KG1 (cell line): ENCODE data around the gene BHLHE23.

ENCODE experiments used
- DNase-seq: peaks from one replicate; lab custom pipeline; 2025; lab: John Stamatoyannopoulos, UW

BHLHE23 gene

GRCh38 chr20:63009045-63009961, 2.5 kb upstream of the BHLHE23 start:
- DNase-seq: peak; percentile 73

GRCh38 chr20:63008541-63009044, 1.8 kb upstream of the BHLHE23 start:
- no peak for DNase-seq

- no peak for DNase-seq
Measured at GRCh38 chr20:63007646-63008488, 1.1 kb upstream of the BHLHE23 start.

- no peak for DNase-seq
Measured at GRCh38 chr20:63007360-63007645, 539 bp upstream of the BHLHE23 start.

- no peak for DNase-seq
Measured at GRCh38 chr20:63005862-63006539, 763 bp downstream of the BHLHE23 start.

GRCh38 chr20:63005365-63005861, 1.4 kb downstream of the BHLHE23 start:
- no peak for DNase-seq

GRCh38 chr20:63004607-63005364, 2.0 kb downstream of the BHLHE23 start:
- DNase-seq: no peak

- no peak for DNase-seq
Measured at GRCh38 chr20:63003546-63003945, 3.2 kb downstream of the BHLHE23 start.

GRCh38 chr20:63002511-63002910, 4.3 kb downstream of the BHLHE23 start:
- DNase-seq: no peak

GRCh38 chr20:63000958-63001357, 5.8 kb downstream of the BHLHE23 start:
- no peak for DNase-seq

- no peak for DNase-seq
Measured at GRCh38 chr20:63000036-63000435, 6.7 kb downstream of the BHLHE23 start.

GRCh38 chr20:62999580-62999979, 7.2 kb downstream of the BHLHE23 start:
- DNase-seq: no peak

- DNase-seq: no peak
Measured at GRCh38 chr20:62998449-62998848, 8.3 kb downstream of the BHLHE23 start.

GRCh38 chr20:62997417-62998035, 9.2 kb downstream of the BHLHE23 start:
- DNase-seq: no peak

GRCh38 chr20:62996596-62996982, 10.2 kb downstream of the BHLHE23 start:
- DNase-seq: no peak

- DNase-seq: no peak
Measured at GRCh38 chr20:62995898-62996595, 10.7 kb downstream of the BHLHE23 start.

- DNase-seq: no peak
Measured at GRCh38 chr20:62995481-62995880, 11.3 kb downstream of the BHLHE23 start.

GRCh38 chr20:62994869-62995281, 11.9 kb downstream of the BHLHE23 start:
- no peak for DNase-seq

GRCh38 chr20:62993856-62994494, 12.8 kb downstream of the BHLHE23 start:
- no peak for DNase-seq

- DNase-seq: no peak
Measured at GRCh38 chr20:62991863-62992262, 14.9 kb downstream of the BHLHE23 start.
